Fibroblast of skin of left quadriceps (primary cell): Measurements from ENCODE around the gene LEKR1.
"Not testable (repeated sequence)": the region's sequence is repeated elsewhere in the genome, so short reads cannot be mapped to it uniquely, and the experiment has no call there.

Experiments
- DNase-seq, 2 experiments: peaks; one replicate each; pipeline ENCODE4 v3.0.0-alpha.2; 2013; ENCODE audit warnings: low read depth in 2 of 2

Gene LEKR1

DNA sequence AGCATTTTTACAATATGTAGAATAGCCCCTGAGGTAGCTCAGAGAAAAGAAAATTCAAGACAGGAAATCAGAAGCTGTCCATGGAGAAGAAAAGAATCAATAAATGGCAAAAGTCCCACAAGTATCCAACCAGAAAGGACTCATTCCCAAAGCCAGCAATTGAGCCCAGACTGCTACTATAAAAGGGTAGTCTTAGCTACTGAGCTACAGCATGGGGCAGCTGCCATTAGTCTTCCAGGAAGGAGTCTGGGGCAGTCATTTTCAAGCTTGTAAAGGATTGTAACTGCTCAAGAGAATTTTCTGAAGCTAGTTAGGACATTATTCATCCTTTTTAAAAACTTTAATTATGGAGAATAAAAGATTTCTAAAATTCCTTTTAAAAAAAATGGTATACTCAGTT lies 10.5 kb downstream of the LEKR1 start:
- DNase-seq = no peak

DNA sequence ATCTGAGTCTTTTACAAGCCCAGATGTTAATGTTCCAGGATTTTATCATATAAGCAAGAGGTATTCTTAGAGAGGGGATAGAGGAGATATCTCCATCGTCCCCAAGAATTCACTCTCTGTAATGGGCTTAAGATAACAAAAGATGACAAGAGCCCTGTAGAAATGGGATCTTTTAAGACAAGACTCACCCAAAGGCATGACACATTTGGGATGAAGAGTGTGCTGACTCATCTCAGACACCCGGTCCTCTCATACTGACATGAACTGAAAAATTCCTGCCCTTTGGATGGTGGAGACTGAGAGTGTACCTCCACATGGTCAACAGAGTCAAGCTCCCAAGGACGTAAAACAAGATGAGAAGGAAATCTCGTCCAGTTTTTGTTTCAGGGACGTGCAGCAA lies 11.0 kb downstream of the LEKR1 start:
- DNase-seq = no peak

DNA sequence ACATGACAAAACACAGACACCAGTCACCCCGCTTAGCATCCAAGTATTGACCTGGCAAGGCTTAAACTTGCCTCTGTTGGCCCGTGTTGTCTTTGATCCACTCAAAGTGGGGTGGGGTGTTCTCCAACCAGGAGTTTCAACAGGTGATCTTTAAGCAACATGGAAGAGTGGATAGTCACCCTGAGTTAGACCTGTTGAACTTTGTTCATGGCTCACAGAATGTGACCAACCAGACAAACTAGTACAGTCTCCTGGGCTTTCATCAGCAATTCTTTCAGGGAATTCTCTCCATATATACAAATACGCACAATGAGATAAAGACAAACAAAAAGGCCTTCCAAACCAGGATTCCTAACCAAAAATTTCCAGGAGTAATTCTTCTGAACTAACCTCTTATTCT lies 11.9 kb downstream of the LEKR1 start:
- no peak for DNase-seq

DNA sequence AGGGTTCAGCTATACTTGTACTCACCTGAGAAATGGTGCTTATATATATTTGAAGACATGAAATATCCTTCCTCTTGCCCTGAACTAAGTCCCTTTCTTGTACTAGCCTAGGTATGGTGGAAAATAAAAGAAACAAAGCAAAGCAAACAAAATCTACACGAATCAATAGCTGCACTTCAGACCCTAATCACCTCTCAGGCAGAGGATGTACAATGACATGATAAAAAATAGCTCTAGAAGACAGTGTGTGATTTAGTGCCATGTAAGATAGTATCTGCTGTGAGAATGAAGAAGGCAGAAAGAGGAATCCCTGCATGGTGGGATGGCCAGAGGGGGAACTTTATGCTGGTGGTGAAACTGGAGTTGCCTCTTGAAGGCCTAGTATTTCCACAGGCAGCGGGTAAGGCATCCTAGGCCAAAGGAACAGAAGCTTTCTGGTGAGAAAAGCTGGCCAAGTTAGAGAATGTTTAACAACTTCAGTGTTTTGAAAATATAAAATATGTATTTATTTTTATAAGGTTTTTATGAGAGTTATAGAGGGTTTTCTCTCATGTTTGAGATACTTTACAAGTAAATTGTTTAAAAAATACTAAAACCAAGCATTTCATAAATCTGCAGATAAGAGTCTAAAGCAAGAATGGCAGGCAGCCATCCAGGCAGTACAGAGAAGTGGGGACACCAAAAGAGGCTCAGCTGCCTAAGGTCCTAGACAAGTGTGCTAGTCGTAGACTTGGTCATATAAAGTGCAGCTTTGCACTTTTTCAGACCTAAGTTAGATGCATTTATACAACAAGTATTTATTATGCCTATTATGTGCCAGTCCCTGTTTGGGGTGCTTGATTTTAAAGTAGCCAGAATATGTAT lies 14.9 kb downstream of the LEKR1 start:
- no peak for DNase-seq

DNA sequence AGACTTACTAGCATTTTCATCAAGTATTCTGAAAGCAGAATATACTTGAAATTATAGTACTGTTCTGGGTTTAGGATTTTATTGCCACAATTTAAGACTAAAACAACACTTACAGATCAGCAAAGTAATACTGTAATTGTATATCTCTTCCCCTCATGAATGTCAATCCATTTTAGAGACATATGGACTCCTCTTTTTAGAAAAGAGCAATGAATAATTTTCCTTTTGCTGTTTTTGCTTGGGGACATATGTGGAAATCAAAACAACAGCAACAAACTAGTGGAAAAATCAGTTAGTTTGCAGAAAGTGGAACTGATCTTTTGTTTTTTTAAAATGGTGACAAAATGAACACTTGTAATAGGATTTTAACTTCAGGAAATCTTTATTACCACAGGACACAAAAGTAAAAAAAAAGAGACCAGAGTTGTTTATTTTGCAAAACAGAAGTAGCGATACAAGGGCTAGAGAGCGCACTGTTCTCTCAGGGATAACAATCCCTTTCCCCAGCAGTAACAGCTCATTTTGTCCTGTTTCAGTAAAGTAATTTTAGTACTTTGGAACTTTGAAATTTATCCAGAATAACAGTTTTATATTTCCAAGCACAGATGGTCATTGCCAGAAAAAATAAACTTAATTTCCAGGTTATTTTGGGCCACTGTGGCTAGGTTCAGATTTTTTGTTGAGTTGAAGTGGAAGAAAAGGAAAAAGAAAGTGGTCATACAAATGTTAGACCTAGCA lies 17.1 kb downstream of the LEKR1 start:
- DNase-seq = no peak

DNA sequence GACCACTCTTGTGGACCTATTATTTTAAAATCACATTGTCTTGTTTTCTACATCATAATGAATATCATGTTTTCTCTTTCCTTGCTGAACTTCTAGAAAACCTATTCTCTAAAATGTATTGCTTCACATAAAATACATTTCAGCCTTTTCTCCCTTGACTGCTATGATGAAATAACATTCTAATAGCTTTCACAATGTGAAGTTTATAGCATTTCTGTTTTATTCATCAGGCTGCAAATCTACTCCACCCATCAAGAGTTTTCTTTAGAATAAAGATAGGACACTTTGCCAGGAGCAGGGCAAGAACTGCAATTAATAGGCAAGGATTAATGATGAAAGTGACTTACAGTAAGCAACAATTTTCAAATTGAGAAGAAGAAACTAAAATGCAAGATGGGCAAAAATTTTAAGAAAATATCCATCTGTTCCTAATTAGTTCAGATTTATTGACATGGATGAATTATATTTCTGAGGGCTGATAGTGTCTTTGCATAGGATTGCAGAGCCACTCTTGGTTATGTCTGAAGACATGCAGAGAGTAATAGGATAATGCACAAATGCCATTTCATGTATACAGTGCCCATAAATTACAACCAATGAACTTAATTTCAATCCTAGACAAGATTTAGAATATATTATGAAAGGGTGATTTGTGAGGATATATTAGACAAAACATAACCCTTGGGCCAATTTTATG lies 21.7 kb downstream of the LEKR1 start:
- DNase-seq = peak in 1 of 2 experiments; percentile 10

DNA sequence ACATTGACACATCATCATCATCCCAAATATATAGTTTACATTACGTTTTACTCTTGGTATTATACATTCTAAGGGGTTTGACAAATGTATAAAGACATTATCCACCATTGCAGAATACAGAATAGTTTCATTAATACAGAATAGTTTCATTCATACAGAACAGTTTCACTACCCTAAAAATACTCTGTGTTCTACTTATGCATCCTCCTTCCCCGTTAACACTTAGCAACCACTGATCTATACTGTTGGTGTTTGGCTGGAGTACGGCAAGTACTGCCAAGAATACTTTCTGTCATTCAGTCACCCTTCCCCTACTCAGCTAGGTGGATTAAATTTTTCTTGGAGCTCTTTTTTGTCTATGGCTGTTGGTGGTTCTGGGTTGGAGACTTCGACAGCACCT lies 33.4 kb downstream of the LEKR1 start:
- DNase-seq = no peak

DNA sequence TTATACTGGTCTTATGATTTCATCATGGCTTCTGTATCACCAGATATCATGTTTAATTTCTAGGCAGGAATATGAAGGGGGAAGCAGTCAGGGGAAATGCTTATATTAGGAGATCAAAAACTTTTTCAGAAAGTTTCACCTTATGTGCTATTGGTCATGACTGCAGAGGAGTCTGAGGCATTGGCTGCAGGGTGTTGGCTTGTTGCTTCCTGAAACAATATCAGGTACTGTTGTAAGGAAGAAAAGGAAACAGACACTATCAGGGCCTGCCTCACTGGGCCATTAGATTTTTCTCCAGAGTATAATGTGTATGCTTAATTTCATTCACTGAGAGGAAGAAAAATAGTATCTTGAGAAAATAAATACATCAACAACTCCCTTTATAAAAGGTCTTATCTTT lies 34.7 kb downstream of the LEKR1 start:
- DNase-seq = no peak

DNA sequence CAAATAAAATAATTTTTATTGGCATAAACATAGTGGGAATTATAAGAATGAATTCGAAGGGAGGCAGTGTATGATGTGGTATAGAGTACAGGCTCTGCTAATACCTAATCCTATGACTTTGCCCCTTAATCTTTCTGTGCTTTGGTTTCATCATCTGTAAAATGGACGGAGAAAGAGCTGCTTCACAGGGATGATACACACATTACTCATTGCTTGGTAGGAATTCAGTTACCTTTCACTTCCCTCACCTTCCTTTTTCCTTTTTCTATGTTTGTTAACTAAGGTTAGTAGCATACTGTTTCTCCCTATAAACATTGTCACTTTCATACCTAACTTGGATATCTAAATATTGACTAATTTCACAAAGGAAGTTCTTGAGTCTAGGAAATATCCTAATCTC lies 36.2 kb downstream of the LEKR1 start:
- DNase-seq = no peak

DNA sequence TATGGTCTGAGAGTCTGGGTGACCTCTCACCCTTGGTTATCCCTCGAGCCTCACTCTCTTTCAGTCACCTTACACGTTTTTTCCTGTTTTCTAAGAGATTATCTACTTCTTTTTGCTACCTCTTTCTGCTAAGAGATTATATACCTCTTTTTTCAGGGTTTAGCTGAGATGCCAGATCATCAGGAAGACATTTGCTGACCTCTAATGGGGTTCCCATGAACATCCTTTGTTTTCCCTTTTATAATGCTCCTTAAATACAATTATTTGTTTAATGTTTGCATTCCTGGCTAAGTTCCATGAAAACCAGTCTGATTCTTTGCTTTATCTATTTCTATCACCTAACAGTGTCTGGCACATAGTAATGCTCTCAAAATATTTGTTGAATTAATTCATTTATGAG lies 39.6 kb downstream of the LEKR1 start:
- peak in 1 of 2 experiments; percentile 12 for DNase-seq

DNA sequence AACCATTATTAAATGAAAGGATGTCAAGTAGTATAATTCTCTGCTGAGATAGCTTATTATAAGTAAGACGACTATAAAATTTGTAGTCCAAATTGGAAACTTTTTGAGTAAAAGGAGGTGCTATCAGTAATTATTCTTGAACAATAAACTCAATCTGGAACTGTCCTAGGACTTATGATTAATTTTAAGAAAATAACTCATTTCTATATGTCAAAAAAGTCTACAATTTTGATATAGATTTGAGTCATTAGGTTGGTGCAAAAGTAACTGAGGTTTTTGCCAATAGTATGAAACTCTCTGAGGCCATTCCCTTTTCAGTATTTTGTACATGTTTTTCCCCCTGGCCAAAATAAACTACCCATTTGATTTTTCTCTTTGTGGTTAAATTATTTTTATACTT lies 41.0 kb downstream of the LEKR1 start:
- no peak for DNase-seq

DNA sequence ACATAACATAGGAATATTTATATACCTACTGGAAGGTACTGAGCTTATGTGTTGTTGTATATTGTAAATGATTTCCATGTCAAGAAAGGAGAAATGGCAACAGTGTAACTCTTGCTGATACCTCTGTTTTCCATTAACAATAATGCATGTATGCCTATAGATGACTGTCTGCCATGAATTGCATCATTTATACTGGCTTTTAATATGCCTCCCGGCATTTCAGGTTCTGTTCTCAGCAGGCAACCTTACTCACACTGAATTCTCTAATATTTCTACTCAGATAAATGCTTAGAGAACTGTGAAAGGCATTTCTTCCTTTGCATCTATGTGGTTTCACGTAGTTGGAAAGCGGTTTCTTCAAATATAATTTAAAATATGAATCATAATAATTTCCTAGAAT lies 41.8 kb downstream of the LEKR1 start:
- no peak for DNase-seq

DNA sequence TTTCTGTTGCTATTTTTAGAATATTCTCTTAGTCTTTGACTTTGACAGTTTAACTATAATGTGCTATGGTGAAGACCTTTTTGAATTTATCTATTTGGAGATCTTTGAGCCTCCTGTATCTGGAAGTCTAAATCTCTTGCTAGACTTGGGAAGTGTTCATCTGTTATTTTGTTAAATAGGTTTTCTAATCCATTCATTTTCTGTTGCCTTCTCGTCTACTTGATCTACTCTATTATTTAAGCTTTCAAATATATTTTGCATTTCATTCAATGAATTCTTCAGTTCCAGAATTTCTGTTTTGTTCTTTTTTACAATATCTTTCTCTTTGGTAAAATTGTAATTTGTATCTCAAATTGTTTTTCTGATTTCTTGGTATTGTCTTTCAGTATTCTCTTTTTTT lies 47.8 kb downstream of the LEKR1 start:
- DNase-seq = no peak

DNA sequence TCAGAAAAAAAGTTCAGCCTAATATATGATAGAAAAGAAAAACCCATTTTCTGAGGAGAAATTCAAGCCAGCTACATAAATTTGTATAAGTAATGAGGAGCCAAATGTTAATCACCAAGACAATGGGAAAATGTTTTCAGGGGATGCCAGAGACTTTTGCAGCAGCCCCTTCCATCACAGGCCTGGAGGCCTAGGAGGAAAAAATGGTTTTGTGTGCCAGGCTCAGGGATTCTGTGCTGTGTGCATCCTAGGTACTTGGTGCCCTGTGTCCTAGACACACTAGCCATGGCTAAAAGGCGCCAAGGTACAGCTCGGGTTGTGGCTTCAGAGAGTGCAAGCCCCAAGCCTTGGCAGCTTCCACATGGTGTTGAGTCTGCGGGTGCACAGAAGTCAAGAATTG lies 53.3 kb downstream of the LEKR1 start:
- not testable (repeated sequence) for DNase-seq

DNA sequence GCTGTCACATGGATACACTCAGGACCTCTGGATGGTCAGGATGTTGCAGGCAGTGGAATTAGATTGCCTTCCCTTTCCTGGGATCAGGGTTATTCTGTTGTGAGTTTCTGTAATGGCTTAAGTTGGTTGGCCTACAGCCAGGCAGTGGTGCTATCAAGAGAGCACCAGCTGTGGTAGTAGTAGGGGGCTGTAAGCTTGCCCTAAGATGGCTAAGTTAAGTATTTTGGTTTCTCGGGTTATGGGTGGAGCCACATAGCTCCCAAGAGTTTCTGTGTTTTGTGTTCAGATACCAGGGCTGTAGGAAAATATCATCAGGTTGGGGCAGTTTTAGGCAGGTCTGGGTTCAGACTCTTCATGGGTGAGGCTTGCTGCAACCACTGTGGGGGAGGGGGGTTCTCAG lies 59.6 kb downstream of the LEKR1 start:
- no peak for DNase-seq

DNA sequence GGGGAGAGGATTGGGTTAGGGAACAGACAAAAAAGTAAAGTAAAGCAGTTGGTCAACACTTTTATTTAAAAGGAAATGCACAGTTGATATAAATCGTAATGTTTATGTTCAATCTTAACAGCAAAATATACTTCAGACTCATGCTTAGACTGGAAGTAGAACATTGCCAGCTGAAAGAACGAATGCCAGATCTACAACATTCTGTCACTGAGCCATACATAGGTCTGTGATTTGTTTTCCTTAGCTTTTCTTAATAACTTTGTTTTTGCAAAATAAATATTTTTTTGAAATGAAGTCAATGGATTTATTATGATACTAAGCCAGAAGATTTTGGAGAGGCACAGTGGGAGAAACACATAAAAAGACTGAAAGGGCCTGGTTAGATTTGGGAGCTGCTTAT lies 62.0 kb downstream of the LEKR1 start:
- no peak for DNase-seq

DNA sequence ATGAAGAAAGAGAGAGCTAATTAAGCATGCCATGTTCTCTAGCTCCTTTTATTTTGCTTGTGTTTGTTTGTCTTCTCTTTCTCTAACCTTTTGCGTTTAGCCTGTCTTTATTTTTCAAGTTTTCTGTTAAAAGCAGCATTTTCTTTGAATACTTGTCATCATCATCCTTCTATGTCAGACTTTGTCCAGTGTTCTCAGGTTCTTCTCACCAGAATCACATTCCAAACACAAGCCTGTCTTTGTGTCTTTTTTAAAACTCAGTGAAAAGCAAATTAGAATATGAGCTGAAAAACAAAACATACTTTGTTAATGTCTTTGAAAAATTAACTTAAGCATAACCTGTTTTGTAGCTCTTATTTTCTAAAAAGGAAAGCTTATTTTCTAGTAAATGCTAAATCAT lies 62.4 kb downstream of the LEKR1 start:
- DNase-seq = no peak

DNA sequence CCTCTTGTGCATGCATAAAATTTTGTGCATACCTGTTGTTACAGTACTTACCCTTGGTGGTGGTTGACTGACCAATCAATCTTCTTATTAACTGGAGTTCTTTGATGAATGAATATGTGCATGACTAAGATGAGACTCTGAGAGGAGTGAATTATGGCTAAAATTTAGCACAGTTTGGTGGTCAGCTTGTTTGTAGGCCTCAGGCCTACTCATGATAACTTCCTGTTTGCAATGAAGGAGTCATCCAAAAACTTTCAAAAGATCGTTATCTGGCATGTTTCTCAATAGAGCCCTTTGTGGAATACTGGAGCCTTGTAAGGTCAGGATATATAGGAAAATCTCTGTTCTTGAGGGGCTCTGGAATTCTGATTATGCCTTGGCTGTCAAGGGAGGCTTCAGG lies 66.5 kb downstream of the LEKR1 start:
- DNase-seq = peak; percentile 17 to 25

DNA sequence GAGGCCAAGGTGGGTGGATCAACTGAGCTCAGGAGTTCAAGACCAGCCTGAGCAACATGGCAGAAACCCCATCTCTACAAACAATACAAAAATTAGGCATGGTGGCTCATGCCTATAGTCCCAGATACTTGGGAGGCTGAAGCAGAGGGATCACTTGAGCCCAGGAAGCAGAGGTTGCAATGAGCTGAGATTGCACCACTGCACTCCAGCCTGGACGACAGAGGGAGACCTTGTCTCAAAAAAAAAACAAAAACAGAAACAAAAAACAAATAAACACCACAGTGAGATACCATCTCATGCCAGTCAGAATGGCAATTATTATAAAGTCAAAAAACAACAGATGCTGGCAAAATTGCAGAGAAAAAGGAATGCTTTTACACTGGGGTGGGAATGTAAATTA lies 69.2 kb downstream of the LEKR1 start:
- DNase-seq = not testable (repeated sequence)

DNA sequence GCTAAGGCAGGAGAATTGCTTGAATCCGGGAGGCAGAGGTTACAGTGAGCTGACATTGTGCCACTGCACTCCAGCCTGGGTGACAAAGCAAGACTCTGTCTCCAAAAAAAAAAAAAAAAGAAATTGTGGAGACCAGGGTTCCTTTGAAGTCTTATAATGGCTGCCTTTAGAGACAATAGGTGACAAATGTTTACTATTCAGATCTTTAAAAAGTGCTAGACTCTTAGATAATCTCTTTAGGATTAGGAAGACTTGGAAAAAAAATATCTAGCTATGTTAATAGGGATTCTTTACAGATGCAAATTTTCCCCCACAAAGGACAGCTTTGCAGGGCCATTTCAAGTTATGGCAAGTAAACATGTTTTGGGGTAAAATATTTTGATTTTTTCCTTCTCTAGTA lies 71.7 kb downstream of the LEKR1 start:
- not testable (repeated sequence) for DNase-seq

DNA sequence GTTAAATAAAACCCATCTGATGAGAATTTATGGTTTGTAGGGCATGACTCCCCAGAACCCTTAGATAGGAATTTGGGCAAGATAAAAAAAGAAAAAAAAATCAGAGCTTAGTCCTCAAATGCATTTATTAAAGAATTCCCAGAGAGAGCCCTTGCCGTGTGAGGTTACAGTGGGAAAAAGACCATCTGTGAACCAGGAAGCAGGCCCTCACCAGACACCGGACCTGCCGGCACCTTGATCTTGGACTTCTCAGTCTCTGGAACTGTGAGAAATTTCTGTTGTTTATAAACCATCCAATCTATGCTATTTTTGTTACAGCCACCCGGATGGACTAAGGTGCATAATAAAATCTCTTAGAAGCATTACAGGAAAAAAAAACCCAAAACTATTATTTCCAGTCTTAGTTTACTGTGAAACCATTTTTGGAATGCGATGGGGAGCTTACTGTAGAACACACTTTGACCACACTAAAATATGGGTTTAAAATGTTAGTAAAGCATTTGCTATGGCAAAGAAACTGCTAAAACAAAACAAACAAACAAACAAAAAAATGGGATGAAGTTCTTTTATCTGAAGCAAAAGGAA lies 72.2 kb downstream of the LEKR1 start:
- no peak for DNase-seq

DNA sequence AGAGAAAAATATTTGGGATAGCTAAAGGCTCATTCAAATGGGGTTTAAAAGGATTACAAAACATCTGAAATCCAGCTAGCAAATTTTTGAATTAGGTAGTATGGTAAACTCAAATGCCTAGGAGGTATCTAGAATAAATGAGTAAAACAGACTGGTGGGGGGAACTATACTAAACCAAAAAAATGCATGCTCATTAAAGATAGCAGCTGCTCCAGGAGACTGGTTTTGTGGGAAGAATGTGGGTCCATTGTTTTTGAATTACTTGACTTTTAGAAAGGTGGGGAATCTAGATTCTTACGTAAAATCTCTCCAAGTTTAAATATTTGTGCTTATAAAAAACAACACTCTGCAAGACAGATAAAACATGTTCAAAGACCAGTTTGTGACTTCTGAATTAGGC lies 73.8 kb downstream of the LEKR1 start:
- no peak for DNase-seq
